IMR-90 (cell line): Measurements from ENCODE around the gene MAGEB17. TPM values are rescaled to one million over a fixed set of nuclear protein-coding genes. Genes with fewer than 3 reads are reported as not detected.

Experiments used
- ATAC-seq: fragments of 200-7000 bp; cut with Tn5 transposase; 2 replicates; pipeline ENCODE4 v1.9.1; 2020; ENCODE audit warnings: low read depth, mild to moderate bottlenecking, moderate library complexity
- BruUV-seq: library from RNA; stranded (reverse); fragments of 400-500 nt; replicated peaks from 2 replicates; lab custom pipeline; 2021; lab: Mats Ljungman, UMichigan
- CTCF ChIA-PET: fragments of 300-600 bp; formaldehyde crosslinking; extraction: SDS; loops from one replicate; lab custom pipeline; 2021; ENCODE audit warnings: antibody characterized with exemption; lab: Yijun Ruan, JAX
- POLR2A ChIA-PET: fragments of 300-600 bp; sonication (Branson Sonifier 250); formaldehyde crosslinking; loops from one replicate; lab custom pipeline; 2022; ENCODE audit warnings: antibody characterized with exemption; ENCODE audit not compliant: unreplicated experiment; lab: Charles Lee
- DNase-seq: peaks from one replicate; pipeline ENCODE4 v3.0.0; 2013
- H2AFZ ChIP-seq: replicated peaks from 2 replicates; pipeline ENCODE3; 2013; ENCODE audit warnings: low read length, mild to moderate bottlenecking; ENCODE audit not compliant: poor library complexity
- H2AK5ac ChIP-seq: 2 replicates; pipeline ENCODE4 v1.6.1; 2013; ENCODE audit warnings: low read depth, low read length, inconsistent platforms
- H2AK9ac ChIP-seq: replicated peaks from 2 replicates; pipeline ENCODE3; 2013; ENCODE audit warnings: mild to moderate bottlenecking, low read depth, low read length, moderate library complexity; ENCODE audit not compliant: poor library complexity
- H2BK120ac ChIP-seq: 2 replicates; pipeline ENCODE4 v1.6.1; 2013; ENCODE audit warnings: low read depth, low read length, inconsistent platforms
- H2BK15ac ChIP-seq: 3 replicates; pipeline ENCODE4 v1.6.1; 2013; ENCODE audit warnings: low read depth, low read length, inconsistent platforms
- H2BK20ac ChIP-seq: 2 replicates; pipeline ENCODE4 v1.6.1; 2013; ENCODE audit warnings: low read depth, mild to moderate bottlenecking, inconsistent platforms, low read length, moderate library complexity
- H2BK5ac ChIP-seq: 2 replicates; pipeline ENCODE4 v1.6.1; 2013; ENCODE audit warnings: mild to moderate bottlenecking, low read depth, low read length, inconsistent platforms; ENCODE audit not compliant: poor library complexity, severe bottlenecking
- H3K14ac ChIP-seq: replicated peaks from 2 replicates; pipeline ENCODE4 v1.6.1; 2013; ENCODE audit warnings: low read depth, low read length, inconsistent platforms
- H3K18ac ChIP-seq: 2 replicates; pipeline ENCODE4 v1.6.1; 2013; ENCODE audit warnings: low read depth, low read length, control low read depth
- H3K23ac ChIP-seq: 2 replicates; pipeline ENCODE4 v1.6.1; 2013; ENCODE audit warnings: low read depth, low read length, inconsistent platforms
- H3K27ac ChIP-seq: 2 replicates; pipeline ENCODE4 v1.5.1; 2013; ENCODE audit warnings: mild to moderate bottlenecking, control low read depth, low read length; ENCODE audit not compliant: insufficient read depth
- H3K27me3 ChIP-seq: 2 replicates; pipeline ENCODE4 v1.6.1; 2013; ENCODE audit warnings: low read length; ENCODE audit not compliant: control insufficient read depth, insufficient read depth
- H3K36me3 ChIP-seq: 2 replicates; pipeline ENCODE4 v1.6.1; 2013; ENCODE audit warnings: low read length, mixed read lengths; ENCODE audit not compliant: control insufficient read depth, insufficient read depth
- H3K4ac ChIP-seq: 2 replicates; pipeline ENCODE4 v1.6.1; 2013; ENCODE audit warnings: low read depth, low read length, inconsistent platforms
- H3K4me1 ChIP-seq: 2 replicates; pipeline ENCODE4 v1.6.1; 2013; ENCODE audit warnings: low read length, mixed read lengths; ENCODE audit not compliant: control insufficient read depth, insufficient read depth
- H3K4me2 ChIP-seq: 2 replicates; pipeline ENCODE4 v1.6.1; 2013; ENCODE audit warnings: low read depth, mild to moderate bottlenecking, control low read depth, low read length, moderate library complexity
- H3K4me3 ChIP-seq: 2 replicates; pipeline ENCODE4 v1.5.1; 2013; ENCODE audit warnings: low read depth, mild to moderate bottlenecking, control low read depth, low read length, moderate library complexity; ENCODE audit not compliant: insufficient read depth
- H3K56ac ChIP-seq: 2 replicates; pipeline ENCODE4 v1.6.1; 2013; ENCODE audit warnings: low read length, inconsistent platforms; ENCODE audit not compliant: insufficient read depth; ENCODE audit errors: extremely low read depth
- H3K79me1 ChIP-seq, 2 experiments: 2 replicates each; pipeline ENCODE4 v1.6.1; 2013; ENCODE audit warnings: low read length in 2 of 2, inconsistent platforms in 1 of 2, low read depth in 1 of 2
- H3K9ac ChIP-seq: 2 replicates; pipeline ENCODE4 v1.6.1; 2013; ENCODE audit warnings: low read depth, low read length, control low read depth
- H3K9me1 ChIP-seq: 2 replicates; pipeline ENCODE4 v1.6.1; 2013; ENCODE audit warnings: low read length, inconsistent platforms; ENCODE audit not compliant: insufficient read depth
- H3K9me3 ChIP-seq: 2 replicates; pipeline ENCODE4 v1.6.1; 2013; ENCODE audit warnings: low read length; ENCODE audit not compliant: control insufficient read depth, insufficient read depth
- H4K20me1 ChIP-seq: 2 replicates; pipeline ENCODE4 v1.6.1; 2013; ENCODE audit warnings: low read length, inconsistent platforms; ENCODE audit not compliant: insufficient read depth
- H4K5ac ChIP-seq: 2 replicates; pipeline ENCODE4 v1.6.1; 2013; ENCODE audit warnings: mild to moderate bottlenecking, low read depth, low read length, control low read depth
- H4K8ac ChIP-seq, 2 experiments: 2 replicates each; pipeline ENCODE4 v1.6.1; 2013; ENCODE audit warnings: low read depth in 2 of 2, low read length in 2 of 2, control low read depth in 1 of 2, inconsistent platforms in 1 of 2
- H4K91ac ChIP-seq: 2 replicates; pipeline ENCODE4 v1.6.1; 2013; ENCODE audit warnings: low read depth, low read length, inconsistent platforms; ENCODE audit not compliant: insufficient read depth
- BHLHE40 ChIP-seq: fragments of 150-350 bp; IDR thresholded peaks from 2 replicates; pipeline ENCODE4 v1.6.1; 2016; ENCODE audit warnings: mild to moderate bottlenecking, low read depth, low read length
- CEBPB ChIP-seq: IDR thresholded peaks from 2 replicates; pipeline ENCODE4 v1.6.1; 2012; ENCODE audit warnings: low read depth, low read length, improper control_type of control experiment
- CHD1 ChIP-seq: IDR thresholded peaks from 2 replicates; pipeline ENCODE4 v1.6.1; 2012; ENCODE audit warnings: low read depth, low read length, improper control_type of control experiment
- FOS ChIP-seq: fragments of 150-350 bp; IDR thresholded peaks from 2 replicates; pipeline ENCODE4 v1.6.1; 2016; ENCODE audit warnings: low read depth, low read length
- MAFK ChIP-seq: IDR thresholded peaks from 2 replicates; pipeline ENCODE4 v1.6.1; 2012; ENCODE audit warnings: low read depth, low read length, improper control_type of control experiment
- MAZ ChIP-seq: IDR thresholded peaks from 2 replicates; pipeline ENCODE4 v1.6.1; 2012; ENCODE audit warnings: low read depth, mild to moderate bottlenecking, low read length, improper control_type of control experiment, moderate library complexity, borderline replicate concordance
- MXI1 ChIP-seq: IDR thresholded peaks from 2 replicates; pipeline ENCODE4 v1.6.1; 2012; ENCODE audit warnings: low read depth, mild to moderate bottlenecking, low read length, moderate library complexity, borderline replicate concordance
- NFE2L2 ChIP-seq: fragments of 150-350 bp; IDR thresholded peaks from 2 replicates; pipeline ENCODE4 v1.6.1; 2016; ENCODE audit warnings: low read depth, mild to moderate bottlenecking, low read length
- POLR2A ChIP-seq: IDR thresholded peaks from 2 replicates; pipeline ENCODE4 v1.6.1; 2012; ENCODE audit warnings: mild to moderate bottlenecking, low read depth, low read length
- RAD21 ChIP-seq: IDR thresholded peaks from 2 replicates; pipeline ENCODE4 v1.6.1; 2012; ENCODE audit warnings: low read length, improper control_type of control experiment
- RCOR1 ChIP-seq: IDR thresholded peaks from 2 replicates; pipeline ENCODE4 v1.6.1; 2012; ENCODE audit warnings: mild to moderate bottlenecking, low read length, improper control_type of control experiment; ENCODE audit not compliant: insufficient replicate concordance
- RFX5 ChIP-seq: IDR thresholded peaks from 2 replicates; pipeline ENCODE4 v1.8.0; 2012; ENCODE audit warnings: low read depth, mild to moderate bottlenecking, low read length, moderate library complexity
- SMC3 ChIP-seq: fragments of 150-350 bp; IDR thresholded peaks from 2 replicates; pipeline ENCODE4 v1.6.1; 2016; ENCODE audit warnings: low read depth, mild to moderate bottlenecking, antibody characterized with exemption, low read length, moderate library complexity
- WGBS, 2 experiments: methylation state at CpG; one replicate each; pipeline versions ENCODE4 v1.1.5 to v1.1.7; 2013; ENCODE audit warnings: missing lambda C conversion rate in 2 of 2; ENCODE audit not compliant: insufficient read length in 1 of 2; ENCODE audit errors: extremely low coverage in 2 of 2; 5-methylcytosine and 5-hydroxymethylcytosine counted together
- dilution Hi-C: fragments of 300-500 bp; cut with HindIII; formaldehyde crosslinking; loops from one replicate; pipeline ENCODE4 v1.14.3; 2018; ENCODE audit warnings: low sequenced_read_pairs; ENCODE audit not compliant: unreplicated experiment
- in situ Hi-C: fragments of 300-500 bp; cut with MboI; formaldehyde crosslinking; loops from 3 replicates; pipeline ENCODE4 v1.14.3; 2019; ENCODE audit warnings: low sequenced_read_pairs, inconsistent platforms, mixed read lengths
- intact Hi-C: fragments of 100-400 bp; cut with micrococcal nuclease; formaldehyde crosslinking; loops from 2 replicates; pipeline ENCODE4 v1.10.0; 2022
- polyA plus RNA-seq, 3 experiments: library from polyadenylated mRNA; depleted of rRNA; stranded (reverse); fragments of >200 nt; gene quantifications; 2 replicates each; pipeline ENCODE4 v1.2.3, GENCODE V29; 2012; ENCODE audit warnings: low replicate concordance in 1 of 3
- total RNA-seq: library from RNA; depleted of rRNA; stranded (reverse); fragments of >200 nt; gene quantifications from 2 replicates; pipeline ENCODE4 v1.2.3, GENCODE V29; 2012
- TF ChIP-seq, protein P1 (sequence below): fragments of 150-350 bp; IDR thresholded peaks from 2 replicates; pipeline ENCODE4 v1.6.1; 2016; ENCODE audit warnings: low read depth, mild to moderate bottlenecking, low read length, moderate library complexity, borderline replicate concordance
- TF ChIP-seq, protein P2 (sequence below): fragments of 150-350 bp; IDR thresholded peaks from 2 replicates; pipeline ENCODE4 v1.6.1; 2017; ENCODE audit warnings: mild to moderate bottlenecking, antibody characterized with exemption, low read length, low read depth
- TF ChIP-seq, protein P3 (sequence below): conservative IDR thresholded peaks from 2 replicates; pipeline ENCODE4 v1.5.1; 2012; ENCODE audit warnings: mild to moderate bottlenecking, low read depth, low read length, improper control_type of control experiment

Gene MAGEB17
- total and polyA plus RNA-seq, 2 of the 4 experiments (the other 2 are of a cell fraction), result under 0.01 to 0.34 TPM

DNA sequence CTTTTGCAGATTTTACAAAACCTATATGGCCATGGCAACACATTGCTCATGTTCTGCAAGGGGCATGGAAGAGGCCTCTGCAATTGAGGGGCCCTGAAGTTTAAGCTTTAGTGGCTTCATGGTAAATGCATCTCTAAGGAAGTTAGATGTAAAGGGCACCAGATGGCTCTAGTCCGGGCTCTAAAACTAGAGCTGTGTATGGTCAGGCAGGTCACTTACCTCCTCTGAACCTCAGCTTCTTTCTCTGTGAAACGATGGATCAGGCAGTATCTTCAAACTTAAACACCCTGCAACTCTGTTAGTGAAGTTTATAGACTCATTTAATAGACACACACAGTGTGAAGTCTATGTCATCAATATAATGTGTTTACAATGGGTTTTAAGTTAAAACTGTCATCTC, 10.0 kb downstream of the MAGEB17 start:
- Histone ChIP-seq H4K20me1 (no peaks in the 10 kb centered on the region), H3K4me3 (no peak overlapping the region), H2BK15ac (no peak overlapping the region), H3K4me2 (no peak overlapping the region), H2BK5ac (no peak overlapping the region), H3K56ac (no peak overlapping the region), H2AFZ (no peak overlapping the region), H2AK9ac (no peak overlapping the region), H2BK120ac (no peak overlapping the region), H3K9me3 (no peaks in the 10 kb centered on the region), H4K5ac (no peak overlapping the region), H4K8ac (no peak overlapping the region), H3K14ac (no peak overlapping the region), H2AK5ac (no peak overlapping the region), H3K27ac (no peak overlapping the region), H3K9me1 (no peaks in the 10 kb centered on the region), H3K23ac (no peak overlapping the region), H3K27me3 (no peaks in the 10 kb centered on the region), H3K4ac (no peak overlapping the region), H3K4me1 (no peaks in the 10 kb centered on the region), H4K91ac (no peak overlapping the region; the same call in 1 of the 2 replicates), H3K36me3 (no peaks in the 10 kb centered on the region), H3K18ac (no peak overlapping the region), H2BK20ac (no peak overlapping the region), H3K79me1 (no peaks in the 10 kb centered on the region), H3K9ac (no peak overlapping the region)
- no CpG with 5 or more reads among the region's 2 CpGs for WGBS, 2 experiments
- dilution Hi-C loops, result no loop called here
- intact Hi-C loops, result no loop called here
- BruUV-seq, result no TSS peak
- ChIA-PET CTCF (no interaction called here), POLR2A (no interaction called here)
- in situ Hi-C loops, result no loop called here
- no peak for DNase-seq
- ATAC-seq, result no peak
- TF ChIP-seq SMC3 (no peak), MXI1 (no peak), MAFK (no peak), MAZ (no peak), RAD21 (no peak), BHLHE40 (no peak), NFE2L2 (no peak), RCOR1 (no peak), POLR2A (no peak), RFX5 (no peak), CHD1 (no peak), FOS (no peak), CEBPB (no peak)
- TF ChIP-seq, protein P1, sequence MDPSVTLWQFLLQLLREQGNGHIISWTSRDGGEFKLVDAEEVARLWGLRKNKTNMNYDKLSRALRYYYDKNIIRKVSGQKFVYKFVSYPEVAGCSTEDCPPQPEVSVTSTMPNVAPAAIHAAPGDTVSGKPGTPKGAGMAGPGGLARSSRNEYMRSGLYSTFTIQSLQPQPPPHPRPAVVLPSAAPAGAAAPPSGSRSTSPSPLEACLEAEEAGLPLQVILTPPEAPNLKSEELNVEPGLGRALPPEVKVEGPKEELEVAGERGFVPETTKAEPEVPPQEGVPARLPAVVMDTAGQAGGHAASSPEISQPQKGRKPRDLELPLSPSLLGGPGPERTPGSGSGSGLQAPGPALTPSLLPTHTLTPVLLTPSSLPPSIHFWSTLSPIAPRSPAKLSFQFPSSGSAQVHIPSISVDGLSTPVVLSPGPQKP, result no peak
- TF ChIP-seq, protein P2, sequence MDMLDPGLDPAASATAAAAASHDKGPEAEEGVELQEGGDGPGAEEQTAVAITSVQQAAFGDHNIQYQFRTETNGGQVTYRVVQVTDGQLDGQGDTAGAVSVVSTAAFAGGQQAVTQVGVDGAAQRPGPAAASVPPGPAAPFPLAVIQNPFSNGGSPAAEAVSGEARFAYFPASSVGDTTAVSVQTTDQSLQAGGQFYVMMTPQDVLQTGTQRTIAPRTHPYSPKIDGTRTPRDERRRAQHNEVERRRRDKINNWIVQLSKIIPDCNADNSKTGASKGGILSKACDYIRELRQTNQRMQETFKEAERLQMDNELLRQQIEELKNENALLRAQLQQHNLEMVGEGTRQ, result no peak
- TF ChIP-seq, protein P3, sequence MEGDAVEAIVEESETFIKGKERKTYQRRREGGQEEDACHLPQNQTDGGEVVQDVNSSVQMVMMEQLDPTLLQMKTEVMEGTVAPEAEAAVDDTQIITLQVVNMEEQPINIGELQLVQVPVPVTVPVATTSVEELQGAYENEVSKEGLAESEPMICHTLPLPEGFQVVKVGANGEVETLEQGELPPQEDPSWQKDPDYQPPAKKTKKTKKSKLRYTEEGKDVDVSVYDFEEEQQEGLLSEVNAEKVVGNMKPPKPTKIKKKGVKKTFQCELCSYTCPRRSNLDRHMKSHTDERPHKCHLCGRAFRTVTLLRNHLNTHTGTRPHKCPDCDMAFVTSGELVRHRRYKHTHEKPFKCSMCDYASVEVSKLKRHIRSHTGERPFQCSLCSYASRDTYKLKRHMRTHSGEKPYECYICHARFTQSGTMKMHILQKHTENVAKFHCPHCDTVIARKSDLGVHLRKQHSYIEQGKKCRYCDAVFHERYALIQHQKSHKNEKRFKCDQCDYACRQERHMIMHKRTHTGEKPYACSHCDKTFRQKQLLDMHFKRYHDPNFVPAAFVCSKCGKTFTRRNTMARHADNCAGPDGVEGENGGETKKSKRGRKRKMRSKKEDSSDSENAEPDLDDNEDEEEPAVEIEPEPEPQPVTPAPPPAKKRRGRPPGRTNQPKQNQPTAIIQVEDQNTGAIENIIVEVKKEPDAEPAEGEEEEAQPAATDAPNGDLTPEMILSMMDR, result no peak
